WTC11 (cell line): ENCODE measurements around the gene FAM193A. TPM values are rescaled to one million over a fixed set of nuclear protein-coding genes. Genes with fewer than 3 reads are reported as not detected.

Experiments used
- ATAC-seq: fragments of 200-7000 bp; cut with Tn5 transposase; 2 replicates; pipeline ENCODE4 v1.10.0; 2021; ENCODE audit warnings: mild to moderate bottlenecking, moderate library complexity
- CTCF ChIA-PET: fragments of 300-600 bp; sonication (Branson Sonifier 250); formaldehyde crosslinking; loops from one replicate; lab custom pipeline; 2021; ENCODE audit warnings: antibody characterized with exemption; lab: Charles Lee
- POLR2A ChIA-PET: fragments of 350-600 bp; sonication (Branson Sonifier 250); formaldehyde crosslinking; loops from one replicate; lab custom pipeline; 2021; ENCODE audit warnings: antibody characterized with exemption; lab: Charles Lee
- DNase-seq: peaks from one replicate; pipeline ENCODE4 v3.0.0; 2021; ENCODE audit warnings: low spot score
- H3K27ac Mint-ChIP-seq: 2 replicates; pipeline ENCODE4 v1.8.0; 2021; ENCODE audit warnings: mixed read lengths
- H3K27me3 Mint-ChIP-seq: 2 replicates; pipeline ENCODE4 v1.8.0; 2021; ENCODE audit warnings: low read depth, mild to moderate bottlenecking, moderate library complexity, mixed read lengths
- H3K36me3 Mint-ChIP-seq: 2 replicates; pipeline ENCODE4 v1.8.0; 2021; ENCODE audit warnings: mixed read lengths
- H3K4me1 Mint-ChIP-seq: 2 replicates; pipeline ENCODE4 v1.8.0; 2022; ENCODE audit warnings: mixed read lengths
- H3K4me3 Mint-ChIP-seq: 2 replicates; pipeline ENCODE4 v1.8.0; 2021; ENCODE audit warnings: mild to moderate bottlenecking, moderate library complexity, mixed read lengths
- H3K9me3 Mint-ChIP-seq: 2 replicates; pipeline ENCODE4 v1.8.0; 2021; ENCODE audit warnings: mixed read lengths
- ARID4B ChIP-seq: sonication (generic); formaldehyde crosslinking; IDR thresholded peaks from 2 replicates; pipeline ENCODE4 v1.8.0; 2023; ENCODE audit warnings: missing genetic modification reagents, mild to moderate bottlenecking, borderline replicate concordance
- CBFB ChIP-seq: sonication (generic); formaldehyde crosslinking; IDR thresholded peaks from 2 replicates; pipeline ENCODE4 v1.8.1; 2022; ENCODE audit warnings: mild to moderate bottlenecking, low read depth, missing genetic modification reagents
- ELF4 ChIP-seq: sonication (generic); formaldehyde crosslinking; IDR thresholded peaks from 2 replicates; pipeline ENCODE4 v1.8.1; 2022; ENCODE audit warnings: low read depth, mild to moderate bottlenecking, moderate library complexity, missing genetic modification reagents
- FOXK1 ChIP-seq: sonication (generic); formaldehyde crosslinking; IDR thresholded peaks from 2 replicates; pipeline ENCODE4 v1.8.0; 2022; ENCODE audit warnings: mild to moderate bottlenecking, moderate library complexity, missing genetic modification reagents
- FOXP1 ChIP-seq: sonication (generic); formaldehyde crosslinking; IDR thresholded peaks from 2 replicates; pipeline ENCODE4 v1.8.0; 2022; ENCODE audit warnings: missing genetic modification reagents, mild to moderate bottlenecking, moderate library complexity, borderline replicate concordance
- GRHL2 ChIP-seq: fragments of 250-450 bp; sonication (Bioruptor Pico); IDR thresholded peaks from 2 replicates; pipeline ENCODE4 v1.8.0; 2022; ENCODE audit warnings: mild to moderate bottlenecking, moderate library complexity; ENCODE audit not compliant: insufficient replicate concordance, severe bottlenecking
- GTF2I ChIP-seq: fragments of 250-450 bp; sonication (Bioruptor Pico); conservative IDR thresholded peaks from 2 replicates; pipeline ENCODE4 v1.4.0; 2021; ENCODE audit warnings: mild to moderate bottlenecking
- HMGXB4 ChIP-seq: sonication (generic); formaldehyde crosslinking; IDR thresholded peaks from 2 replicates; pipeline ENCODE4 v1.8.1; 2023; ENCODE audit warnings: mild to moderate bottlenecking, moderate library complexity, missing genetic modification reagents
- IRF2 ChIP-seq: sonication (generic); formaldehyde crosslinking; IDR thresholded peaks from 2 replicates; pipeline ENCODE4 v1.8.0; 2022; ENCODE audit warnings: low read depth, missing genetic modification reagents, borderline replicate concordance
- MLX ChIP-seq: sonication (generic); formaldehyde crosslinking; IDR thresholded peaks from 2 replicates; pipeline ENCODE4 v1.8.1; 2023; ENCODE audit warnings: mild to moderate bottlenecking, missing genetic modification reagents, moderate library complexity
- NR3C1 ChIP-seq: sonication (generic); formaldehyde crosslinking; conservative IDR thresholded peaks from 2 replicates; pipeline ENCODE4 v1.8.1; 2023; ENCODE audit warnings: low read depth, mild to moderate bottlenecking, missing genetic modification reagents
- SMAD3 ChIP-seq: sonication (generic); formaldehyde crosslinking; IDR thresholded peaks from 2 replicates; pipeline ENCODE4 v1.8.0; 2022; ENCODE audit warnings: missing genetic modification reagents, mild to moderate bottlenecking, borderline replicate concordance
- ZBTB21 ChIP-seq: sonication (generic); formaldehyde crosslinking; IDR thresholded peaks from 2 replicates; pipeline ENCODE4 v1.8.1; 2023; ENCODE audit warnings: mild to moderate bottlenecking, missing genetic modification reagents, borderline replicate concordance
- ZNF219 ChIP-seq: sonication (generic); formaldehyde crosslinking; IDR thresholded peaks from 2 replicates; pipeline ENCODE4 v1.8.0; 2023; ENCODE audit warnings: missing genetic modification reagents, mild to moderate bottlenecking, borderline replicate concordance
- ZNF232 ChIP-seq: sonication (generic); formaldehyde crosslinking; IDR thresholded peaks from 2 replicates; pipeline ENCODE4 v1.8.0; 2022; ENCODE audit warnings: mild to moderate bottlenecking, missing genetic modification reagents
- ZSCAN18 ChIP-seq: fragments of 250-450 bp; sonication (Bioruptor Pico); IDR thresholded peaks from 2 replicates; pipeline ENCODE4 v2.1.2; 2022; ENCODE audit warnings: mild to moderate bottlenecking, moderate library complexity
- total RNA-seq: library from RNA; stranded (reverse); gene quantifications from 3 replicates; pipeline ENCODE4 v1.2.3, GENCODE V29; 2021
- TF ChIP-seq, protein P1 (sequence below): sonication (generic); formaldehyde crosslinking; IDR thresholded peaks from 2 replicates; pipeline ENCODE4 v1.8.1; 2023; ENCODE audit warnings: mild to moderate bottlenecking, missing genetic modification reagents
- TF ChIP-seq, protein P2 (sequence below): sonication (generic); formaldehyde crosslinking; IDR thresholded peaks from 2 replicates; pipeline ENCODE4 v1.8.1; 2022; ENCODE audit warnings: mild to moderate bottlenecking, moderate library complexity, missing genetic modification reagents
- TF ChIP-seq, protein P3 (sequence below): sonication (generic); formaldehyde crosslinking; IDR thresholded peaks from 2 replicates; pipeline ENCODE4 v1.8.0; 2023; ENCODE audit warnings: mild to moderate bottlenecking, missing genetic modification reagents

FAM193A gene
- total RNA-seq, 1 experiment from 2014 or later = 28.1 TPM

GRCh38 chr4:2715426-2715825 is 179.0 kb downstream of the FAM193A start:
- TF ChIP-seq ARID4B (CRISPR knock-in tag) = no peak
- TF ChIP-seq, protein P1, sequence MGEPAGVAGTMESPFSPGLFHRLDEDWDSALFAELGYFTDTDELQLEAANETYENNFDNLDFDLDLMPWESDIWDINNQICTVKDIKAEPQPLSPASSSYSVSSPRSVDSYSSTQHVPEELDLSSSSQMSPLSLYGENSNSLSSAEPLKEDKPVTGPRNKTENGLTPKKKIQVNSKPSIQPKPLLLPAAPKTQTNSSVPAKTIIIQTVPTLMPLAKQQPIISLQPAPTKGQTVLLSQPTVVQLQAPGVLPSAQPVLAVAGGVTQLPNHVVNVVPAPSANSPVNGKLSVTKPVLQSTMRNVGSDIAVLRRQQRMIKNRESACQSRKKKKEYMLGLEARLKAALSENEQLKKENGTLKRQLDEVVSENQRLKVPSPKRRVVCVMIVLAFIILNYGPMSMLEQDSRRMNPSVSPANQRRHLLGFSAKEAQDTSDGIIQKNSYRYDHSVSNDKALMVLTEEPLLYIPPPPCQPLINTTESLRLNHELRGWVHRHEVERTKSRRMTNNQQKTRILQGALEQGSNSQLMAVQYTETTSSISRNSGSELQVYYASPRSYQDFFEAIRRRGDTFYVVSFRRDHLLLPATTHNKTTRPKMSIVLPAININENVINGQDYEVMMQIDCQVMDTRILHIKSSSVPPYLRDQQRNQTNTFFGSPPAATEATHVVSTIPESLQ (CRISPR knock-in tag) = no peak
- TF ChIP-seq GTF2I (CRISPR knock-in tag) = no peak
- TF ChIP-seq MLX (CRISPR knock-in tag) = no peak
- TF ChIP-seq SMAD3 = no peak
- TF ChIP-seq ELF4 (CRISPR knock-in tag) = no peak
- TF ChIP-seq NR3C1 (CRISPR knock-in tag) = no peak
- TF ChIP-seq GRHL2 (CRISPR knock-in tag) = no peak
- TF ChIP-seq FOXP1 (CRISPR knock-in tag) = no peak
- no peak for TF ChIP-seq HMGXB4 (CRISPR knock-in tag)
- TF ChIP-seq ZSCAN18 (CRISPR knock-in tag) = no peak
- TF ChIP-seq ZNF219 (CRISPR knock-in tag) = no peak
- no peak for TF ChIP-seq FOXK1 (CRISPR knock-in tag)
- no peak for TF ChIP-seq CBFB (CRISPR knock-in tag)
- TF ChIP-seq, protein P2, sequence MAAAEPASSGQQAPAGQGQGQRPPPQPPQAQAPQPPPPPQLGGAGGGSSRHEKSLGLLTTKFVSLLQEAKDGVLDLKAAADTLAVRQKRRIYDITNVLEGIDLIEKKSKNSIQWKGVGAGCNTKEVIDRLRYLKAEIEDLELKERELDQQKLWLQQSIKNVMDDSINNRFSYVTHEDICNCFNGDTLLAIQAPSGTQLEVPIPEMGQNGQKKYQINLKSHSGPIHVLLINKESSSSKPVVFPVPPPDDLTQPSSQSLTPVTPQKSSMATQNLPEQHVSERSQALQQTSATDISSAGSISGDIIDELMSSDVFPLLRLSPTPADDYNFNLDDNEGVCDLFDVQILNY (CRISPR knock-in tag) = no peak
- TF ChIP-seq ZBTB21 = no peak
- TF ChIP-seq IRF2 (CRISPR knock-in tag) = no peak
- TF ChIP-seq, protein P3, sequence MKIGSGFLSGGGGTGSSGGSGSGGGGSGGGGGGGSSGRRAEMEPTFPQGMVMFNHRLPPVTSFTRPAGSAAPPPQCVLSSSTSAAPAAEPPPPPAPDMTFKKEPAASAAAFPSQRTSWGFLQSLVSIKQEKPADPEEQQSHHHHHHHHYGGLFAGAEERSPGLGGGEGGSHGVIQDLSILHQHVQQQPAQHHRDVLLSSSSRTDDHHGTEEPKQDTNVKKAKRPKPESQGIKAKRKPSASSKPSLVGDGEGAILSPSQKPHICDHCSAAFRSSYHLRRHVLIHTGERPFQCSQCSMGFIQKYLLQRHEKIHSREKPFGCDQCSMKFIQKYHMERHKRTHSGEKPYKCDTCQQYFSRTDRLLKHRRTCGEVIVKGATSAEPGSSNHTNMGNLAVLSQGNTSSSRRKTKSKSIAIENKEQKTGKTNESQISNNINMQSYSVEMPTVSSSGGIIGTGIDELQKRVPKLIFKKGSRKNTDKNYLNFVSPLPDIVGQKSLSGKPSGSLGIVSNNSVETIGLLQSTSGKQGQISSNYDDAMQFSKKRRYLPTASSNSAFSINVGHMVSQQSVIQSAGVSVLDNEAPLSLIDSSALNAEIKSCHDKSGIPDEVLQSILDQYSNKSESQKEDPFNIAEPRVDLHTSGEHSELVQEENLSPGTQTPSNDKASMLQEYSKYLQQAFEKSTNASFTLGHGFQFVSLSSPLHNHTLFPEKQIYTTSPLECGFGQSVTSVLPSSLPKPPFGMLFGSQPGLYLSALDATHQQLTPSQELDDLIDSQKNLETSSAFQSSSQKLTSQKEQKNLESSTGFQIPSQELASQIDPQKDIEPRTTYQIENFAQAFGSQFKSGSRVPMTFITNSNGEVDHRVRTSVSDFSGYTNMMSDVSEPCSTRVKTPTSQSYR (CRISPR knock-in tag) = no peak
- TF ChIP-seq ZNF232 (CRISPR knock-in tag) = no peak
- ChIA-PET POLR2A (no interaction called here), CTCF (no interaction called here)
- no peak for DNase-seq
- Mint-ChIP-seq H3K4me3 (no peak overlapping the region), H3K9me3 (no peaks in the 10 kb centered on the region), H3K36me3 (peaks cover 39% of the 10 kb centered on the region), H3K27ac (no peak overlapping the region), H3K4me1 (no peaks in the 10 kb centered on the region), H3K27me3 (no peaks in the 10 kb centered on the region)
- no peak for ATAC-seq
